Measurements from ENCODE around the gene TNS1. TPM values are rescaled to one million over a fixed set of nuclear protein-coding genes. Genes with fewer than 3 reads are reported as not detected.

Gene TNS1
- total RNA-seq, 1 experiment from 2014 or later, result 6.2 TPM

- no peak for ATAC-seq
- H3K27ac ChIP-seq (ENCODE audit: low read depth, low read length), result no peak overlapping the region
- no peak overlapping the region for H3K4me2 ChIP-seq (ENCODE audit: low read length)
- no peaks in the 10 kb centered on the region for H3K9me2 ChIP-seq (ENCODE audit: insufficient read depth)
- H3K79me2 ChIP-seq (ENCODE audit: insufficient read depth, low read length), result no peaks in the 10 kb centered on the region
- H3K36me3 ChIP-seq (ENCODE audit: control insufficient read depth in 1 of 2, insufficient read depth in 2 of 2, low read length in 2 of 2), result no peaks in the 10 kb centered on the region
- H3K4me1 ChIP-seq (ENCODE audit: control insufficient read depth in 1 of 2, insufficient read depth in 2 of 2, low read length in 2 of 2), result no peaks in the 10 kb centered on the region
- H3K9me3 ChIP-seq (ENCODE audit: control insufficient read depth in 1 of 2, insufficient read depth in 1 of 2, low read depth in 1 of 2, low read length in 2 of 2), result no peaks in the 10 kb centered on the region
- no peak for DNase-seq (ENCODE audit: low read depth, low spot score)
- H3K27me3 ChIP-seq (ENCODE audit: insufficient read depth, low read length), result no peaks in the 10 kb centered on the region
- no peak overlapping the region for H3K4me3 ChIP-seq (replicated peaks in 1 of 2; ENCODE audit: low read depth in 1 of 2, low read length in 2 of 2)
- H2AFZ ChIP-seq (ENCODE audit: low read depth, low read length, poor library complexity, severe bottlenecking), result no peak overlapping the region
- no TSS peak for BruUV-seq (replicated peaks)
- RAD21 ChIA-PET (ENCODE audit: low non-redundant PET in 1 of 2, low total read pairs in 2 of 2, uncharacterized antibody in 2 of 2, unreplicated experiment in 2 of 2), result no interaction called here
- no peaks in the 10 kb centered on the region for H4K20me1 ChIP-seq (ENCODE audit: insufficient read depth)
- CTCF ChIA-PET, result interaction anchor here (0.8 to 2.1 kb wide), 5 partner anchors 88 to 95 kb away, joined by 3 to 6 read pairs (median 3); no protein-coding TSS in a partner anchor
- no peak for TF ChIP-seq CBX3 (IDR thresholded peaks at IDR 0.05; ENCODE audit: low read depth)
- TF ChIP-seq, protein P1, sequence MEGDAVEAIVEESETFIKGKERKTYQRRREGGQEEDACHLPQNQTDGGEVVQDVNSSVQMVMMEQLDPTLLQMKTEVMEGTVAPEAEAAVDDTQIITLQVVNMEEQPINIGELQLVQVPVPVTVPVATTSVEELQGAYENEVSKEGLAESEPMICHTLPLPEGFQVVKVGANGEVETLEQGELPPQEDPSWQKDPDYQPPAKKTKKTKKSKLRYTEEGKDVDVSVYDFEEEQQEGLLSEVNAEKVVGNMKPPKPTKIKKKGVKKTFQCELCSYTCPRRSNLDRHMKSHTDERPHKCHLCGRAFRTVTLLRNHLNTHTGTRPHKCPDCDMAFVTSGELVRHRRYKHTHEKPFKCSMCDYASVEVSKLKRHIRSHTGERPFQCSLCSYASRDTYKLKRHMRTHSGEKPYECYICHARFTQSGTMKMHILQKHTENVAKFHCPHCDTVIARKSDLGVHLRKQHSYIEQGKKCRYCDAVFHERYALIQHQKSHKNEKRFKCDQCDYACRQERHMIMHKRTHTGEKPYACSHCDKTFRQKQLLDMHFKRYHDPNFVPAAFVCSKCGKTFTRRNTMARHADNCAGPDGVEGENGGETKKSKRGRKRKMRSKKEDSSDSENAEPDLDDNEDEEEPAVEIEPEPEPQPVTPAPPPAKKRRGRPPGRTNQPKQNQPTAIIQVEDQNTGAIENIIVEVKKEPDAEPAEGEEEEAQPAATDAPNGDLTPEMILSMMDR (IDR thresholded peaks at IDR 0.05 in 2 of 3, conservative IDR thresholded peaks at IDR 0.05 in 1 of 3; ENCODE audit: borderline replicate concordance in 1 of 3, insufficient read depth in 1 of 3, low read depth in 2 of 3, low read length in 2 of 3), result peak in 2 of 3 experiments; percentile 16 to 22; a peak in 2 of 6 replicates
- TF ChIP-seq POLR2A (IDR thresholded peaks at IDR 0.05; ENCODE audit: borderline replicate concordance, extremely low read depth, insufficient read depth, insufficient read length), result no peak
- TF ChIP-seq SIN3A (IDR thresholded peaks at IDR 0.05; ENCODE audit: low read depth), result no peak
- no peak for TF ChIP-seq EZH2 (IDR thresholded peaks at IDR 0.05)
- TF ChIP-seq ZNF274 (IDR thresholded peaks at IDR 0.05; ENCODE audit: low read depth, low read length), result no peak
- intact Hi-C loops (cut with micrococcal nuclease), result no loop called here
- POLR2A ChIA-PET, result no interaction called here
- H3K9ac ChIP-seq (ENCODE audit: low read length), result no peak overlapping the region
Measured at GRCh38 chr2:217880287-217880889, 122.4 kb downstream of the TNS1 start.

- intact Hi-C loops (cut with micrococcal nuclease), result no loop called here
- Histone ChIP-seq H2AFZ (ENCODE audit: low read depth, low read length, poor library complexity, severe bottlenecking) (no peak overlapping the region), H3K36me3 (ENCODE audit: control insufficient read depth in 1 of 2, insufficient read depth in 2 of 2, low read length in 2 of 2) (no peaks in the 10 kb centered on the region), H3K27ac (ENCODE audit: low read depth, low read length) (no peak overlapping the region), H3K4me3 (replicated peaks in 1 of 2; ENCODE audit: low read depth in 1 of 2, low read length in 2 of 2) (no peak overlapping the region), H3K4me1 (ENCODE audit: control insufficient read depth in 1 of 2, insufficient read depth in 2 of 2, low read length in 2 of 2) (no peaks in the 10 kb centered on the region), H4K20me1 (ENCODE audit: insufficient read depth) (no peaks in the 10 kb centered on the region), H3K9me3 (ENCODE audit: control insufficient read depth in 1 of 2, insufficient read depth in 1 of 2, low read depth in 1 of 2, low read length in 2 of 2) (no peaks in the 10 kb centered on the region), H3K4me2 (ENCODE audit: low read length) (no peak overlapping the region), H3K9ac (ENCODE audit: low read length) (no peak overlapping the region), H3K79me2 (ENCODE audit: insufficient read depth, low read length) (no peaks in the 10 kb centered on the region), H3K9me2 (ENCODE audit: insufficient read depth) (no peaks in the 10 kb centered on the region), H3K27me3 (ENCODE audit: insufficient read depth, low read length) (no peaks in the 10 kb centered on the region)
- DNase-seq (ENCODE audit: low read depth, low spot score), result no peak
- no peak for ATAC-seq
- ChIA-PET POLR2A (no interaction called here), RAD21 (ENCODE audit: low non-redundant PET in 1 of 2, low total read pairs in 2 of 2, uncharacterized antibody in 2 of 2, unreplicated experiment in 2 of 2) (no interaction called here), CTCF (interaction anchor here (0.9 to 2.1 kb wide), 3 partner anchors 87 to 93 kb away, joined by 3 to 6 read pairs (median 3); no protein-coding TSS in a partner anchor)
- no TSS peak for BruUV-seq (replicated peaks)
- TF ChIP-seq RAD21 (IDR thresholded peaks at IDR 0.05; ENCODE audit: low read depth) (no peak), JUND (IDR thresholded peaks at IDR 0.05) (no peak), YY1 (IDR thresholded peaks at IDR 0.05; ENCODE audit: extremely low read depth, insufficient replicate concordance, low read depth, low read length) (no peak), ZBTB33 (IDR thresholded peaks at IDR 0.05; ENCODE audit: extremely low read depth, insufficient replicate concordance, low read length) (no peak), ELF1 (IDR thresholded peaks at IDR 0.05; ENCODE audit: borderline replicate concordance, low read depth) (no peak), ZFX (IDR thresholded peaks at IDR 0.05) (no peak)
- TF ChIP-seq, protein P1 (IDR thresholded peaks at IDR 0.05 in 2 of 3, conservative IDR thresholded peaks at IDR 0.05 in 1 of 3; ENCODE audit: borderline replicate concordance in 1 of 3, insufficient read depth in 1 of 3, low read depth in 2 of 3, low read length in 2 of 3), result no peak
Measured at GRCh38 chr2:217878915-217879590, 123.7 kb downstream of the TNS1 start.

Data from HCT116 (cell line).